ENCODE measurements around the gene ATXN1.

The ATXN1 gene

DNA sequence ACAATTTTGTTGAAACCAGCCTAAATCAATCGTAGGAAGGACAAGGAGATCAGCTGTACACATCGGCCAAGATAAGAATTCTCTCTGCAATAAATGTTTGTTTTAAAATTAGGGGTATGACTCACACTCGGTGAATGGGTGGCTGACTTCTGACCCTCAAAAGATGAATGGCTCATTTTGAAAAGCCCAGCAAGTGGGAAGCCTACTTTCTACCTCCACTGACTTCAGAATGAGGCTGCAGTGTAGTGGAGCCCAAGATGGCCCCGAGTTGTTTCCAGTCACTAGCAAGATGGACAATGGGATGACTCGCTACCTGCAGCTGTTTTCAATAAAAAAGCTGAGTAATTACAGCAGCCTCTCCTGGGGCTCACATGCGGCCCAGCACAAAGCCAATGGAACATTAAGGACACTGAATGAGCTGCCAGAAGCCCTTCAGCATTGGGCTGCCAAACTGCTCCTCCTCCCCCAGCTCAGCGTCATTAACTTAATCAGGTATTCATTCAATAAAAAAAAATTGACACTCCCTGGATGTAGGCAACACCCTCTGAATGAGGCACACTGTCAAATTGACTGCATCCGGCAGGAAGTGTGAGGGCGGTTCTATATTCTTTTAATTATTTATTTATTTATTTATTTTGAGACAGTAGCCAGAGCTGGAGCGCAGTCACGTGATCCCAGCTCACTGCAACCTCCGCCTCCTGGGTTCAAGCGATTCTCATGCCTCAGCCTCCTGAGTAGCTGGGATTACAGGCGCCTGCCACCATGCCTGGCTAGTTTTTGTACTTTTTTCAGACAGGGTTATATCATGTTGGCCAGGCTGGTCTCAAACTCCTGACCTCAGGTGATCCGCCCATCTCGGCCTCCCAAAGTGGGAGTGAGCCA lies 415.6 kb downstream of the ATXN1 start:
- DNase-seq, result peak; percentile 86

DNA sequence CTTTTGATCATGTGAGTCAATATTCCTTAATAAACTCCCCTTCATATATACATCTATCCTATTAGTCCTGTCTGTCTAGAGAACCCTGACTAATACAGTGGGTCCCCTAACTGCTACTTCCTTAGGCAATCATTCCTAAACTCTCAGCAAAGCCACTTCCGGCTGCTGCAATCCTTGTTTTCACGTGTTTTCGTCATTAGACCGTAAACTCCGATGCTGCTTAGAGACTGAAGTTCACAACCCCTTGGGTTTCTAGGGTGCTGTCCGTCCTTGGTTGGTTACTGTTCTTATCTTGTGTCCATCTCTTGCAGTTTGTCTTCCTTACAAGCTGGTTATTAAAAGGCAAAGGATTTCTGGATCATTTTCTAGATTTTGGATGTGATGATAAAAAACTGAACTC lies 416.5 kb downstream of the ATXN1 start:
- DNase-seq, result peak; percentile 43

DNA sequence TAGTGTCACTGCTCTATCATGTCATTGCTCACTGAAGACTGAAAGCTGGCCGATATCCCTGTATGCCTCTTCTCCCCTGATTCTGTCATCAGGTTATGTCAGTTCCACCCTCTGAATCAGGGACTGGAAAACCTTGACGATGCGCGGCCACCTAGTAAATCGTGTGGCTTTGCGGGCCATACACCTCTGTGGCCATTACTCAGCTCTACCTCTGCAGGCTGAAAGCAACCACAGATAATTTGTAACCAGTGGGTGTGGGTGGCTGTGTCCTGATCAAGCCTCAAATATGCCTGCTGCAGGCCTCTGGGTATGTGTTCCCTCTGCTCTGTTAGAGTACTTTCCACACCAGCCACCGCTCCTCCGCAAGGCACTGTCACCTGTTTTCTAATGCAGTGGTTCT lies 417.7 kb downstream of the ATXN1 start:
- no peak for DNase-seq

DNA sequence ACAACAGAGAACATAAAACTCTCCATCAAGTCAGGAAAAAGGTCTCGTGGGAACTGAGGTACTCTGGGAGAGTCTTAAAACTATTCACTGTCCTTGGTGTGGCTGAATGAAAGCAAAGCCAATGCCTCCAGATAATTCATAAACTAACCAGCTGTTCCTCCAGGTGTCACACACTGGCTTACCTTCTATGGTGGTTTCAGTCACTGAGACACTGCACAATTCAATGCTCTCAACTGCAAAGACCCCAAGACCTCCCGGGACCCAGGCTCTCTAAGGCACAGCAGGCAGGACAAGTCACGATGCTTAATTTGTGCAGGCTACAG lies 422.0 kb downstream of the ATXN1 start:
- no peak for DNase-seq

DNA sequence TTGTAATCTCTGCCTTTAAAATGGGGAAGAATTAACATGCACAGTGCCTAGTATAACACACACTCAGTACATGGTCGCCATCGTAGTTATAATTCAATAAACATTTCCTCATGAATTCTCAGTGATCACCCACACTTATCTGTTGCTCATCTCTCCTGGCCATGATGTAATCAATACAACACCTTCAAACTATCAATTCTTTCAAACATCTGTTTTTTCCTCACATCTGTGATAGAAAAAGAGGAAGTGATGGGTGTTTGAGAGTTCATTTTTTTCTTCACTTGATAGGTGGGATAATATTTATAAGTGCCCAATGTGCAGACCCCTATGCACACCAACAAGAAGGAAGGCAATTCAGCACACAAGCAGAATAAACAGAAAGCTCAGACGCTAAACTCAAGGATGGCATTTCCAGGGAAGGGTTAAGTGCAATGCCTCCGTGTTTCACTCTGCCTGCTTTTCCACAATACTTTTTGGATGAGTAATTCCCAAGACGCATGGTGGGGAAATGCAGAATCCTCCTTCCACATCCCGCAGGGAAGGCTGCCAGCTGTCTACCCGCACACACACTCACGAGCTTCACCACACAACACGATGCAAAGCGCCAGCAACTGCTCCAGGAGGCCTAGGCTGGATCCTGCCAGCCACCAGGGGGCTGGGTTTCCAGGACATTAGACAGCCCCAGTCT lies 422.5 kb downstream of the ATXN1 start:
- DNase-seq, result peak; percentile 100

DNA sequence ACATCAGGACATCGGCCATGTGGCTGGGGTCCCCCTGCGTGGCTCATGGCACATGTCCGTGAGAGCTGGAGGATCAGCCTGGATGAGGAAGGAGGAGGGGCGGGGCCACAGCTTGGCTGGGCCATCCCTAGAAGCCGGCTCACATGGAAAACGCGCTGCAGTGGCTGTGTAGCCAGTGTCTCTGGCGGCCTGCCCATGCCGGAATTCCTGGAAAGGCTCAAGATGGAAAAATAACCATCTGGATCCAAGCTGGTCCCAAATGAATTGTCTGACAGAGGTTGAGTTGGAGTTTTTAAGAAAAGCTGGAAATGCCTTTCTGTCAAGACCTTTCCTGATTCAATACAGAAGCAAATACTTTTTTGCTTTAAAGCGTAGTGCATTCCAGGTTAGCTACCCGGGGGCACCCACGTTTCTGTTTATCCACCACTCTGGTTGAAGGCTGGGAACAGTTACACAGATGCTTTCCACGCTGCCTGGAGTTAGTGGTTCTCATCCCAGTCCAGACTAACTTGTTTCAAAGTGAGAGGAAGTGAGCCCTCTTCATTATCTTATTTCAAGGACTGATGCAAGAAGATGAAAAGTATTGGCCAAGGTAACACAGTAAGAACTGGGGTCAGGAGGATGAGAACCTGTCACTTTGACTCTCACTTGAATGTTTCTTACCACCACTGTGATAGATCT lies 423.8 kb downstream of the ATXN1 start:
- DNase-seq, result peak; percentile 98

DNA sequence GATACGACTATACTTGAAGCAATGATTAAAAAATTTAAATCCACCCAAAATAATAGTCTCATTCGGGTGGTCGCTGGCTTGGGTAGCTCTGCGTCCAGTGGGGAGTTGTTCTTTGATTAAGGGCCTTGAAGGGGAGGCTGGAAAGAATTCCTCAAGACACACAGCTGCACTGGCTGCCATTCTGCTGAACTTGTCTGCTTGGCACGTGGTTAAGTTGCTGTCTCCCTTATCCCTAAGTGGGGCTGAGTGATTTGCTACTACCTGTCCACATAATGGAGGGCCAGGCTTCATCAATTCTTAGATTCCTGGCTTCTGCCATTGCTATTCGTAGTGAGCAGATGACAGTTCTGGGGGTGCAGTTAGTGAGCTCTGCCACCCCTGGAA lies 424.4 kb downstream of the ATXN1 start:
- DNase-seq, result no peak

DNA sequence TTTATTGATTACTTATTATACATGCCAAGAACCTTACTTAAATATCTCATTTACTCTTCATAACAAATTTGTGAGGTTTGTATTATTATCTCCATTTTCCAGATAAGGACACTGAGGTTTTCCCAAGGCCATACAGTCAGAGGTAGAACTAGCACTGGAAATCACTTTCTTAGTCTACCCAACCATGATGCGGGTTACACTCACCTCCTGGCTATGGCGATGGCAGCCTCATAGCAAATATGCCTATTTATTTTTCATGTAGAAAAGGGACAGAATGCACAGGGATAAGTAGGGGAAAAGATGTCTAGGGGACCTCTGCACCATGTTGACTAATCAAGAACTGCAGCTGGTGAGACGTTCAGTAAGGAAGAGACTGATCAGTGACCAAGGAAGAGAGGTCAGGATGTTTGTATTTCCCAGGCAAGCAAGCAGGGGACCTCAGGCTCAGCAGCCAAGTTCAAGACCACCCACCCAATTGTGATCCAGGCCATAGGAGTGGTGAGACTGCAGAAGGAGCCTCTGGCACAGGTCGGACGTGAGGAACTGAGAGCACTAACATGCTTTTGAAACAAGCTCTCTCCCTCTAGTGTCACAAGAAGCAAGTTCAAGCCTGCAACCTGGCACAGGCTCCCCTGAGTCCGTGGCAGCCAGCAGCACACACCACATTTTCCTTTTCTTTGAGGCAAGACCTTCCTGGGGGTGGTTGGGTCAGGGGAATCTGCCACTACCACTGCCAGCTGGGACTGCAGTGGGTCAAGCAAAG lies 425.0 kb downstream of the ATXN1 start:
- no peak for DNase-seq

DNA sequence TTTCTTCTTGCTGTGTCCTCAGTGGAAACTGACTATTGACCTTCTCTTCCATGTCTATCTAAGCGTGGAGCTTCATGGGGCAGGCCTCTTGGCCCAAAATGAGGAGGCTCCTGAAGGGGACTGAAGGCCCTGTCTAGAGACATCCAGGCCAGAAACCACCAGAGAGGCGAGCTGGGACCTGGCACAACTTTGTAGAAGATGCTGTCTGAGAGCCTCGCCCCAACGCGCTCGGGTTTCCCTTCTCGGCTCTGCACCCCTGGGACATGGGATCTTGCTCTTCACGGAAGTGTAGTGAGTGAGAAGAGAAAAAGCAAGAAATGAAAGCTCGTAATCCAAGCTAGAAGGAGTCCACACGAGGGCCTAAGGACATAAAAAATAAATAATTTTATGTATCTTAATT lies 426.1 kb downstream of the ATXN1 start:
- no peak for DNase-seq

DNA sequence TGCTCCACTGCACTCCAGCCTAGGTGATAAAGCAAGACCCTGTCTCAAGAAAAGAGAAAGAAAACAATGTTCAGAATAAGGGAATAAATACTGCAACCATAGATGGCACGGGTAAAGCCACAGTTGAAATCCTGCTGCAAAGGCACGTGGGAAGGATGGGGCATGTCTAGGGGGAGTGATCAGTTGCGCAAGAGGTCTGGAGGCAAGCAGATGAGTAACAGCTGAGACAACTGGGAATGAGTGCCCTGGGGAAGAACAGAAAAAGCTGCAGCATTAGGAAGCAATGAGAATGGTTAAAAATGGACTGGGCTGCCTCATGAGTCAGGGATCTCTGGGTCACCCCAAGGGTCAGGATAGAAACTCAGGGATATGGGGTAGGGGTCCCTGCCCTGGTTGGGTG lies 426.6 kb downstream of the ATXN1 start:
- DNase-seq, result peak; percentile 93

DNA sequence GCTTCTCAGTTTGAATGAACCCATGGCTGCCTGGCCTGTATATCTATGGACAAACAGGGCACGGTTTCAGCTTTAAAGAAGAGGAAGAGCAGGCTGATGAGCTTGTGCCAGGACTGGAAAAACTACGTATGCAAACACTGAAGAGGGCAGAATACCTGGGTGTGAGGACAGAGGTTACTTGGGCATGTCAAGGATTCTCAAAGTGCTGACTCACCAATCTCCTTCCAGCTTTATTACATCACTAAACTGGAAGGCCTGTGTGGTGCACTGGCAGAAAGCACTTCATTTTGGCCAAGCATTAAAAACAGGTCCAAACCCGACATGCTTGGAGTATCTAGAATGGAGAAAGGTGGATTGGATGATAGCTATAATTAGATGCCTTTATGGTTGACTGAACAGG lies 427.7 kb downstream of the ATXN1 start:
- peak; percentile 54 for DNase-seq

DNA sequence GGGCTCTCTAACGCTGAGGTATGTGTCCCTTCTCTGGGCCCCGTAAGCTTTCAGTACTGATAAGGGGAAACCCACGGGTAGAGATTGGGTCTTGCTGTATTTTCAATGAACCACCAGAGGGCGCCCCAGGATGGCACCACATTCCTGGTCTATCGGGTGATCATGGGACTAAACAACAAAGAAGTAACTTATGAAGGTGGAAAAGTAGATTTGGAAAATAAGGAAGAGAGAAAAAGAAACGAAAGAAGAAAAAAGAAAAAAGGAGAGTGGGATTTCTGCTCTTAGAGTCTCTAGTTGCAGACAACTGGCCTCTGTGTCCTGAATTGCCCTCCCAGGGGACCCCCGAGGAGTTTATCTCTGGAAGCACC lies 429.1 kb downstream of the ATXN1 start:
- peak; percentile 69 for DNase-seq

DNA sequence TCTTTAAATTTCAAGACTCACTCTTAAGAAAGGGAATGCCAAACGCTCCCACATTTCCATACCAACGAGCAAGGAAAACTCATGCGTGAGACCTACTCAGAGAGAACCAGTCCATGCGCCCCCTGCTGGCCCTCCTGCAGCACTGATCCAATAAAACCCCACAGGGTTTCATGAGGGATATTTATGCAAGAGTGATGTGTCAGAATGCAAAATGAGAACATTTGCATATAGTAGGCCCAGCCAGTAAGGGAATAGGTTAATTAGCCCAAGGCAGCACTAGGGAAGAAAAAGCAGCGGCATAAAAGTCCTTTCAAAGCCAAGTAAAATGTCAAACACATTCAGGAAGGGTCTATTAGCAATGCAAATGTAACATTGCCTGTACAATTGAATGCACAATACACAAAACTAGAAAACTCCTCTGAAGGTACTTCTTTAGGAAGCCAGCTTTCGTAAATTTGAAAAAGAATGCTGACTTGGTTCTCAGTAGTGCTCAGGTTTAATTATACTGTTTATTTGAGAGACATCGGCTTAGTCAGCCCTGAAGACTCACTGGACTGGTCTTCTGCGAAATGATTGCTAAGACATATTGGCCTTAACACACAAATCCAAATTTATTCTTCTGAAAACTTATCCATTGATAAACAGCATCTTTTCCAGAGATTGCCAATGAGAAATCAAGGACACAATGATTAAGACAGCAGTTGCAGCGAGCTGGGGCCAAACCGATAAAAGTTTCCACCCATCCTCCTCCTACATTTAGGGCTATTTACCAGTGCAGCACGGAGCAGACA lies 429.7 kb downstream of the ATXN1 start:
- DNase-seq, result peak; percentile 79

DNA sequence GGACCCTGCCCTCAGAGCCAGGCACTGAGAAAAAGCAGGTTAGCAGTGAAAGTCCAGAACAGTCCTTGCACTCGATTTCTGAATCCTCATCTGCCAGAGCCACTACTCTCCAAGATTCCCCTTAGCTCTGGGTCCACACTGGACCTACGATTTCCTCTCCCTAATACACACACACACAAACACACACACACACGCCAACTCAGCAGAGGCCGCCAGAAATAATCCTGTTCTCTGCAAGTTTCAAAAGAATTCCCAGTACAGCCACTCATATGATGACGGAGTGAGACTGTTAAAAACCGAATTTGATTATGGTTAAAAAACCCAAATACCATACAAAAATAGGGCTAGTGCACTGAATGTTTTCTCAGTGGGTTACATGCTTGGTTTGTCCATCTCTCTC lies 432.0 kb downstream of the ATXN1 start:
- no peak for DNase-seq

DNA sequence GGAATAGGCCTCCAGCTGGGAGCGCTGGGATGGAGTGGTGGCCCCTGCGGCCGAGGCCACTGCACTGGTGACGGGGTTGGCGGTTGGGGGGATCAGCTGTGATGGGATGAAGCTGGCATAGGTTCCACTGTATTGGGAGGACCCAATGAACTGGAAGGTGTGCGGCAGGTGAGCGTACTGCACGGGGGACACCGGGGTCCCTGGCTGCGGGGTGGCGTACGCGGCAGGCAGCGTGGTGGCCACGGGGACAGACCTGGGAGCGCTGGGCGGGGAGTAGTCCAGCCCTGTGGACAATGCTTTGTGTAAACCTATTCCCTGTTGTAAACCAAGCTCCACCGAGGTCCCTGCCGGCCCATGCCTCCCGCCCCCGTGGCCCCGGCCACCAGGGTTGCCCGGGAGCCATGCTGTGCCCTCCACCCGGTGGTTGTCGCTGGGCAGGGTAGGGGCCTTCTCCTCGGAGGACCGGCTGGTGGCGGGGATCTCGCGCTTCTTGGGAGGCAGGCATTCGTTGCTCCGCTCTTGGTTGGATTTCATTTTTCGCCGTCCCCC lies 433.4 kb downstream of the ATXN1 start:
- no peak for DNase-seq

DNA sequence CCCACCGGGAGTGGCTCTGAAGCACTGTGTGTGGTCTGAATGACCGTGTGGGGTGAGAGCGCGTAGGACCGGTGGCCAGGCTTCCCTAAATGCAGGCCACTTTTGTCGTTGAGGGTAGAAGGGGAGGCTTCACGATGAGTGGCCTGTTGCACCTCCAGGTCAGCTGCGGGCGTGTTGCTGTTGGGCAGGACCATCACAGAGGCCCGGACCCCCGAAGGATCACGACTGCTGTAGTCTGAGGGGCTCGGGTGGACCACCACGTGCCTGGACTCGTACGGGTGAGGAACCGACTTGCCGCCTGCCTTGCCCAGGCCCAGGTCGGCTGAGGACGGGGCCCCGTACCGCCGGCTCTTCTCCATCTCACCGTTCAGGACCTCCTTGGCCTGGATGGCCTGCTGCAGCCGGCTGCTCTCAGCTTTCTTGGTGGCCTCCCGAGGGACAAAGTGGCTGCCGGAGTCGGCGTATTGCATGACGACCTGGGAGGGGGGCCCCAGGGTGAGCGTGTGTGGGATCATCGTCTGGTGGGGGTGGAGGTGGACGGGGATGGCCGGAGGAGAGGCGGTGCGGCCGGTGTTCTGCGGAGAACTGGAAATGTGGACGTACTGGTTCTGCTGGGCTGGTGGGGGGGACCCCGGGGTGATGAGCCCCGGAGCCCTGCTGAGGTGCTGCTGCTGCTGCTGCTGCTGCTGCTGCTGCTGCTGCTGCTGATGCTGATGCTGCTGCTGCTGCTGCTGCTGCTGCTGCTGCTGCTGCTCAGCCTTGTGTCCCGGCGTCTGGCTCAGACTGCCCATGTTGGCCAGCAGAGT lies 434.1 kb downstream of the ATXN1 start:
- no peak for DNase-seq

DNA sequence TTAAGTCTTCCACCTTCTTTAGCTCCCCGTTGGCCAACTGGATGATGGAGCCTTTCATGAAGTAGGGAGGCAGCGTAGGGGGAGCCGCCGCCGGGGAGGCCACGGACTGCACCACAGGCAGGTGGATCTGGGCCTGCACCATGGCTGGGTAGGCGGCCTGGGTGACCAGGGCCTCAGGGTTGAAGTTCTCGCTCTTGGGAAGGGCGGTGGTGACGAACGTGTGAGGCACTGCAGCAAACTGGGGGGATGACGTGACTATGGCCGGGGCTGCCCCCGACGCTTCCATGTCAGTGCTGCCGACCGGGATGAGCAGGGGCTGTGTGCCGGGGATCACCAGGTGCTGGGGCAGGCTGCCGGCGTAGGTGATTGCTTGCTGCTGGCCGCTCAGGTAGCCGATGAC lies 434.7 kb downstream of the ATXN1 start:
- DNase-seq, result no peak

DNA sequence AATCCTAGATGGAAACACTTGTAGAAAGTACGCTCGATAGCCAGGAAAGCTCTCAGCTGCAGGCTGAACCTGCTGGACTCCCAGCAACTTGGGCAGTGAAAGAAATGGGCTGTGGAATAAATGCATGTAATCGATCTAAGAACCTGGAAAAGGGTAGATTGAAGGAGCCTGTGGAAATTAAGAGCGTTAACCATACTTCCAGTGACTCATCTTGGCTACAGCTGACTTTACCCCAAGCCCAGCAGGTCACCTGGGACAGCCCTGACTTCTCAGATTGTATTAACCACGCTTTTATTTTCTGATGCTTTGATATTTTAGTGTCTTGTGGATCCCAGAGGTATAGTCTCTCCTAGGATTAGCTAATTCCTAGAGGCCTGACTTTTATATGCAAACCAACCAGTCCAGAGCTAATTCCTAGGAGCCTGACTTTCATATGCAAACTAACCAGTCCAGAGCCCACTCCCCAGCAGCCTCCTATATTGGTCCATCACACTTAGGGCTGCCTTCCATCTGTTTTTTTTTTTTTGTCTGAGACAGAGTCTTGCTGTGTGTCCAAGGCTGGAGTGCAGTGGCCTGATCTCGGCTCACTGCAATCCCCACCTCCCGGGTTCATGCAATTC lies 436.5 kb downstream of the ATXN1 start:
- peak; percentile 22 for DNase-seq

DNA sequence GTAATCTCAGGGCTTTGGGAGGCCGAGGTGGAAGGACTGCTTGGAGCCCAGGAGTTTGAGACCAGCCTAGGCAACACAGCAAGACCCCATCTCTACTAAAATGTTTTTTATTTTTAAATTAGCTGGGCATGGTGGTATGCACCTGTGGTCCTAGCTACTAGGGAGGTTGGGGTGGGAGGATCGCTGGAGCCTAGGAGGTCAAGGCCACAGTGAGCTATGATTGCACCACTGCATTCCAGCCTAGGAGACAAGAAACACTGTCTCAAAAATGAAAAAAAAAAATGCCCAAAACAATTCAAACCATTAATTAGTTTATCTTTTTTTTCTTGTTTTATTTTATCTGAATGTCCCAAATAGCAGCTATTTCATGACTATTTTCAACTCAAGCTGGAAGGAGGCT lies 437.1 kb downstream of the ATXN1 start:
- DNase-seq, result no peak

DNA sequence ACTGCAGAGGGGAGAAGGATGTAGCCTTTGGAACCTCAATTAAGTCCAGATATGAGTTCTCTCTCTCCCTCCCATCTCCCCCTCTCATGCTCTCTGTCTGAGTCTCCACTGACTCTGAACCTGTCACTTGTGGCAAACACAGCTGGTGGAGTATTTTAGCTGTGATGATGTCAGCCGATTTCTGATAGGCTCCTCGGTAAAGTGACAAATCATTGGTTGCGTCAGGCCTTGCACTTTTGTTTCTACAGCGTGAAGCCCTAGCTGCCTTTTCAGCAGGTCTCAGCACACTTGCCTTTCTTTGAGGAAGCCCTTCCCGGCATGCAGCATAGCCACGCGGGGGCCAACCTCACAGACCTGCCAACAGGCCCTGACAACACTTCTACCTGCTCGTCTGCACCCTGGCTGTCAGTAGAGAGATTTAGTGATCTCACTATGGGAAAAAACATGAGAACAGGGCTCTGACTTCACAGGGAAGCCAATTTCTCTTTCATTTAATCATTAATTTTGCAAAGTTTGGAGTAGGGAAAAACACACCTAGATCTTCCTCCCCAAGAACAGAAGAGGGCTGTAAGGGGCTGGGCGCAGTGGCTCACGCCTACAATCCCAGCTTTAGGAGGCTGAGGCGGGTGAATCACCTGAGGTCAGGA lies 438.5 kb downstream of the ATXN1 start:
- peak; percentile 87 for DNase-seq

Data from fibroblast of skin of back (primary cell).